Stimulated activated naive B cell treated with anti-CD40 and anti-IgM and Interleukin-4, amounts not matched to agents 10 μg/mL and 1 μg/mL and 100 μg/mL, for 72 hours (primary cell): Measurements from ENCODE around the gene KCNQ4.

Source experiments
- ATAC-seq, 2 donors: fragments of 150-1000 bp; cut with Tn5 transposase; replicated peaks; 2 replicates each; pipeline ENCODE4 v1.10.0; 2021; ENCODE audit warnings: moderate library complexity in 1 of 2
- DNase-seq: peaks from one replicate; pipeline ENCODE4 v3.0.0; 2021
- H3K27ac Mint-ChIP-seq: one replicate; pipeline ENCODE4 v1.8.0; 2022; ENCODE audit warnings: mild to moderate bottlenecking, mixed read lengths
- H3K27me3 Mint-ChIP-seq, 2 donors: one replicate each; pipeline ENCODE4 v1.8.0; 2022; ENCODE audit warnings: mixed read lengths in 2 of 2
- H3K36me3 Mint-ChIP-seq, 2 donors: one replicate each; pipeline ENCODE4 v1.8.0; 2022; ENCODE audit warnings: mixed read lengths in 2 of 2, mild to moderate bottlenecking in 1 of 2
- H3K4me1 Mint-ChIP-seq, 2 donors: one replicate each; pipeline ENCODE4 v1.8.0; 2022; ENCODE audit warnings: mixed read lengths in 2 of 2, mild to moderate bottlenecking in 1 of 2
- H3K4me3 Mint-ChIP-seq, 2 donors: one replicate each; pipeline ENCODE4 v1.8.0; 2022; ENCODE audit warnings: mild to moderate bottlenecking in 2 of 2, mixed read lengths in 2 of 2, moderate library complexity in 1 of 2
- H3K9me3 Mint-ChIP-seq, 2 donors: one replicate each; pipeline ENCODE4 v1.8.0; 2022; ENCODE audit warnings: mixed read lengths in 2 of 2, mild to moderate bottlenecking in 1 of 2

The KCNQ4 gene

DNA sequence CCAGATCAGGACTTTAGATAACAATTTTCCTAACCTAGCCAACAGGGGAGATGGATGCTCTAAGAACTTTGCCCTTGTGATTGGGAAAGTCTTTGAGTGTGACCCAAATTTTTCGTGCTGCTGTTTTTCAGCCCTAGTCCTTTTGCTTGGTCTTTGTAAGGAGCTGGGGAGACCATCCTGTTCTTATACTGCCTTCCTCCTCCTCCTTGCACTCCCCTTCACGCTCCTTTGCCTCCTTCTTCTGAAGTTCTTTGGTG, 5.7 kb downstream of the KCNQ4 start:
- ATAC-seq = no peak

DNA sequence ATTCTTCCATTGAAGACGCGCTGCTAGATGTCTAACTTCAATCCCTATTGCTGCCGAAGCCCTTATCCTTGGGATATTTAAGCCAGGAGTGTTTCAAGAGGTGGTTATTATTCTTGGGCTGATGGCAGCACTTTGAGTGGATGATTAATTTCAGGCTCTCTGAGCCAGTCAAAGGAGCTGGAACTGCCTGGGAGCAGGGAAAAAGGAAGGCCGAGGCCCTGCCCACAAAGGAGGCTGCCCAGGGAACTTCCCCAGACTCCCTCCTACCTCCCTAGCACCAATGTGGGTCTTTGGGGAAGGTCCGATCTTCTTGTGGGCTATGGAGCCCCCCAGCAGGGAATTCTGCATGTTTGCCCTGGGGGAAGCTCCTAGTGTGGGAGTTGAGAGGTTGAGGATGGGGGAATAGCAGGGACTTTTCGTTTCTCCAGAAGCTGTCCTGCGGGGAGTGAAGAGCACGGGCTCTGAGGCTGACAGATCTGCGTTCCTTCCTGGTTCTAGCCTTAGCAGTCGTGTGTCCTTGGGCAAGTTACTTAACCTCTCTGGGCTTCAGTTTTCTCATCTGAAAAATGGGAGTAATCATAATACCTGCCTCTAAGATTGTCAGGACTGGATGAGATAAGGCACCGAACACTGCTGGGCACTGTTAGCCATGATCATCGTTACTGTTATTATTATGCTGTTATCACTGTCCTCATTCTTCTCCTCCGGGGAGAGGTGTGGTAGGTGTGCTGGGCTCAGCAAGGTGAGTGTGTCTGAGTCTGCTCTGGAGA, 6.3 kb downstream of the KCNQ4 start:
- H3K4me3 Mint-ChIP-seq = no peak overlapping the region
- DNase-seq (no peak), ATAC-seq (no peak)
- peaks cover 33 to 34% of the 10 kb centered on the region in 2 donors for H3K27me3 Mint-ChIP-seq
- no peaks in the 10 kb centered on the region for H3K9me3 Mint-ChIP-seq
- peaks cover 0 to 2% of the 10 kb centered on the region in 2 donors for H3K4me1 Mint-ChIP-seq
- no peak overlapping the region for H3K27ac Mint-ChIP-seq
- peaks cover 2 to 7% of the 10 kb centered on the region in 2 donors for H3K36me3 Mint-ChIP-seq

More for the DNA sequence above, 5.7 kb downstream of the KCNQ4 start:
- no peak for DNase-seq
- H3K36me3 Mint-ChIP-seq = peaks cover 2 to 7% of the 10 kb centered on the region in 2 donors
- no peaks in the 10 kb centered on the region for H3K9me3 Mint-ChIP-seq
- H3K27me3 Mint-ChIP-seq = peaks cover 38 to 40% of the 10 kb centered on the region in 2 donors
- no peak overlapping the region for H3K4me3 Mint-ChIP-seq
- peaks cover 3 to 7% of the 10 kb centered on the region in 2 donors for H3K4me1 Mint-ChIP-seq
- no peak overlapping the region for H3K27ac Mint-ChIP-seq

DNA sequence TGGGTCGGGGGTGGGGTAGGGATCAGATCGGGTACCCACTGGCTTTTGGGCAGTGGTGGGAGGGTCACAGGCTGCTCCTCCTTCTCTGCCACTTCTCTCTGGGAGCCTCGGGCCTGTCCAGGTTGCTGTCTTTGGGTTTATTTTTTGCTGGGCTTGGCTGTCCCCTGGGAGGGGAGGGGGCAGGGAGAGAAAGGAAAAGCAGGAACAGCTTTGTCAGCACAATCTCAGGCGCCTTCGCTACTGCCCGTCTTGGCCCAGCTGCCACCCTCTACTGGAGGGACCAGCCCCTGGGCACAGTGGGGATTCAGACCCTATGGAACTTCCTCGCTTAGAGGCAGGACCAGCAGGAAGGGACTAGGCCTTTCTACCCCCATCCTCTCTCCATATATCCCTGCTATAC, 8.4 kb downstream of the KCNQ4 start:
- H3K9me3 Mint-ChIP-seq = no peaks in the 10 kb centered on the region
- H3K36me3 Mint-ChIP-seq = no peaks in the 10 kb centered on the region
- H3K4me3 Mint-ChIP-seq = no peak overlapping the region
- peaks cover 10 to 12% of the 10 kb centered on the region in 2 donors for H3K4me1 Mint-ChIP-seq
- peaks cover 13 to 16% of the 10 kb centered on the region in 2 donors for H3K27me3 Mint-ChIP-seq
- no peak for ATAC-seq
- no peak for DNase-seq
- H3K27ac Mint-ChIP-seq = no peak overlapping the region

DNA sequence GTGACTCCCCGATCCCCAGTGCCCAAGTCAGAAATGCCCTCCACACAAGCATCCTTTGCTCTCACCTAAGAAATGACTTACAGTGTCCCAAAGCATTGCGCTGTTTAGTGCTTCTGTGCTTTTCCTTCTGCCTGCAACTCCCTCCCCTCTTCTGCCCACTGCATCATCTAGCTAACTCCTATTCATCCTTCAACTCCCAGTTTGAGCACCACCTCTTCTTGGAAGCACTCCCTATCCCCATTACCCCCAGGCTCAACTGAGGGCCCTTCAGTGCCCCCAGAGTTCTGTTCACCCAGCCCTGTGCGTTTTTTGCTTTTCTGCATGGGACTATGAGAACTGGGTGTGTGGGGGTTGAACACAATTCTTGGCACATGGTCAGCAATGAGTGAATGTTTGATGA, 10.0 kb downstream of the KCNQ4 start:
- H3K27ac Mint-ChIP-seq = no peak overlapping the region
- peaks cover 13 to 18% of the 10 kb centered on the region in 2 donors for H3K4me1 Mint-ChIP-seq
- no peaks in the 10 kb centered on the region for H3K9me3 Mint-ChIP-seq
- H3K27me3 Mint-ChIP-seq = peaks cover 8 to 12% of the 10 kb centered on the region in 2 donors
- H3K4me3 Mint-ChIP-seq = no peak overlapping the region
- ATAC-seq (no peak), DNase-seq (no peak)
- no peaks in the 10 kb centered on the region for H3K36me3 Mint-ChIP-seq

DNA sequence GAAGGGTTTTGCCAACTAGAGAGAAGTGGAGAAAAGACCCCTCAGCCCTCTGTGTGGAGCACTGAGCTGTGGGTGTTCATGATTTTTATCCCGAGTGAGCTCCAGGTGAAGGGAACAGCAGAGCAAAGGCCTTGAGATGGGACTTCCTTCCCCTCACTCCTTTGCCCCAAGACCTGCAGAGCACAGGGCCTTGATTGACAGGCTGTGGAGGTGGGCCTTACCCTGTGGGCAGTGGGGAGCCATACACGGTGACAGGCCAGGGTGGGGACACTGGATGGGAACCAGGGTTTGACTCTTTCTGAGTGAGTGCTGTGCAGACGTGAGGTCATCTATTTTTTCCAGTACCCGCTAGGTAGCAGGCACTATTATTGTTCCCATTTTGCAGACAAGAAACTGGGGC, 10.5 kb downstream of the KCNQ4 start:
- H3K9me3 Mint-ChIP-seq = no peaks in the 10 kb centered on the region
- no peak for DNase-seq
- H3K36me3 Mint-ChIP-seq = no peaks in the 10 kb centered on the region
- peaks cover 13 to 18% of the 10 kb centered on the region in 2 donors for H3K4me1 Mint-ChIP-seq
- peaks cover 8 to 12% of the 10 kb centered on the region in 2 donors for H3K27me3 Mint-ChIP-seq
- no peak overlapping the region for H3K27ac Mint-ChIP-seq
- ATAC-seq = no peak
- no peak overlapping the region for H3K4me3 Mint-ChIP-seq

DNA sequence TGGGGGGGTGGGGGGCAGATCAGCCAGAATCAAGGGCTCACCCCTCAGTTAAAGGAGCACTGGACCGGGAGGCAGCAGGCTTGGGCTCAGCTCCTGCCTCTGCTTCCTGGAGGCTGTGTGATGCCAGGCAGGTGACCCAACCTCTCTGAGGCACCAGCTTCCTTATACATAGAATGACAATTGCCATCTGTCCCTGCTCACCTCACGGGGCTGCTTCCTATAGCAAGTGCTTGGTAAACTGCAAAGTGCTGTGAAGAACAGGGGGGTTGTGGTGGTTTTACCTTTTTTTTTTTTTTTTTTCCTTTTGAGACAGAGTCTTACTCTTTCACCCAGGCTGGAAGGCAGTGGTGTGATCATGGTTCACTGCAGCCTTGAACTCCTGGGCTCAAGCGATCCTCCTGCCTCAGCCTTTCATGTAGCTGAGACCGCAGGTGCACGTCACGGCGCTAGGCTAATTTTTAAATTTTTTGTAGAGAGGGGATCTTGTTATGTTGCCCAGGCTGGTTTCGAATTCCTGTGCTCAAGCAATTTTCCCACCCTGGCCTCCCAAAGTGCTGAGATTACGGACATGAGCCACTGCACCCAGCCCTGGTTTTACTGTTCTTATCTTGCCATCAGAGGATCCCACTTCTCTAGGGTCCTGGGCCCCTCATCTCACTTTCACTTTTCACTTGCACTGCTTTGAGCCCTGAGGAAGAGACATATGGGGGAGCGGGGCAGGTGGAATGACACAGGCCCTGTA, 11.6 kb downstream of the KCNQ4 start:
- Mint-ChIP-seq H3K27ac (no peak overlapping the region), H3K9me3 (no peaks in the 10 kb centered on the region), H3K36me3 (no peaks in the 10 kb centered on the region), H3K4me1 (peaks cover 13 to 18% of the 10 kb centered on the region in 2 donors), H3K27me3 (peaks cover 8 to 12% of the 10 kb centered on the region in 2 donors), H3K4me3 (no peak overlapping the region)
- no peak for DNase-seq
- peak in 1 of 2 donors; percentile 16 for ATAC-seq

DNA sequence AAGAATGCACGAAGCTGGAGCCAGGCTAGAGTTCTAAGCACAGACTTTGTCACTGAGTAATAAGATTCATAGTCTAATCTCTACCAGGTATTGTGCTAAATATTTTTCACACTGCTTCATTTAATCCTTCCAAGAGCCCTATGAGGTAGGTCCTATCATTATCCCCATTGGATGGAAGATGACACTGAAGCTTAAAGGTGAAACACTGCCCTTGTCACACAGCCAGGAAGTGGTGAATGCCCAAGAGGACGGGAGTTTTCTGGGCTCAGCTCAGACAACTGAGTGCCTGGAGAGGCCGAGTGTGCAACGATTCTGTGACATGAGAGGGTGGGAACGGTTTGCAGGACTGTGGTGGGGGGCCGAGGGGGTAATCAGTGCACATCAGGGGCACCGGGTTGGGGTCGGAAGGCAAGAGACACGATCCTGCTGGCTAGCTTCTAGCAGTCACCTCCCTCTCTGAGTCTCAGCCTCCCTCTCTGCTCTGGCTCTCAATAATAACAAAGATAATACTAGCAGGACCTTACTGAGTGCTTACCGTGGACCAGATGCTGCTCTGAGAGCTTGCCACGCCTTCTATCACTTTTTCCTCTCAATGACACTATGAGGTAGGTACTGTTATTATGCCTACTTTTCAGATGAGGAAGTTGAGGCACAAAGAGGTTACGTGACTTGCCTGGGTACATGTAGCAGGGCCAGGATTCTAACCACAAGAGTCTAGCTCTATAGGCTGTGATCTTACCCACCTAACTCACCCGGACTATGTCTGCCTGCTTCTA, 12.4 kb downstream of the KCNQ4 start:
- Mint-ChIP-seq H3K36me3 (no peaks in the 10 kb centered on the region), H3K27me3 (peaks cover 5 to 12% of the 10 kb centered on the region in 2 donors), H3K4me3 (no peak overlapping the region), H3K9me3 (no peaks in the 10 kb centered on the region), H3K27ac (no peak overlapping the region), H3K4me1 (peaks cover 18 to 20% of the 10 kb centered on the region in 2 donors)
- ATAC-seq = peak; percentile 36 to 68
- DNase-seq = no peak

DNA sequence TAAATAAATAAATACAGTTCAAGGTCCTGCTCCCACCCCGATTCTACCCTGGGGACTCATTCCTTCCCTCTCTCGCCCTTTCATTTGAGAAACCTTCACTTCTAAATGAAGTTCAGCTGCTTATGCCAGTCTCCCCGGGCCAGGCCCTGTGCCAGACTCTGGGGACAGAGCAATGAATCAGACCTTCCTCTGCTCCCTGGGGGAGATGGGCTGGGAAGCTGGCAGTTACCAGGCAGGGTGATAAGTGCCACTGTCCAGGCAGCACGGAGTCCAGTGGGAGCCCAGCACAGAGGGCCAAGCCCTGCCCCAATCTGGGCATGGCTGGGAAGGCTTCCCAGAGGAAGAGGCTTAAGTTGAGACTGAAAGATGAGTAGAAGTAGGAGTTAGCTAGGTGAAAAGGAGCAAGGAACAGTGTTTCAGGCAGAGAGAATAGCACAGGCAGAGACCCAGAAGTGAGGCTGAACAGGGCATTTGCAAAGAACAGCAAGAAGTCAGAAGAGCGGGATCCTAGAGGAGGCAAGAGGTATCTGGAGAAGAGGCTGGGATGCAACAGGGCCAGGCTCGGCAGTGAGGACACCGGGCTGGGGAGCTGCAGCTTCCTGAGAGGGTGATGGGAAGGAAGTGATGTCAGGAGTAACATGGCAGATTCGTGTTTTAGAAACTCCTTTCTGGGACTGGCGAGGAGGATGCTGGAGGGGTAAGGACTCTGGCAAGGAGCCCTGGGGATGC, 13.5 kb downstream of the KCNQ4 start:
- DNase-seq = no peak
- peaks cover 28 to 29% of the 10 kb centered on the region in 2 donors for H3K4me1 Mint-ChIP-seq
- no peak overlapping the region for H3K27ac Mint-ChIP-seq
- peaks cover 5 to 6% of the 10 kb centered on the region in 2 donors for H3K27me3 Mint-ChIP-seq
- H3K4me3 Mint-ChIP-seq = no peak overlapping the region
- no peaks in the 10 kb centered on the region for H3K36me3 Mint-ChIP-seq
- no peaks in the 10 kb centered on the region for H3K9me3 Mint-ChIP-seq
- no peak for ATAC-seq

DNA sequence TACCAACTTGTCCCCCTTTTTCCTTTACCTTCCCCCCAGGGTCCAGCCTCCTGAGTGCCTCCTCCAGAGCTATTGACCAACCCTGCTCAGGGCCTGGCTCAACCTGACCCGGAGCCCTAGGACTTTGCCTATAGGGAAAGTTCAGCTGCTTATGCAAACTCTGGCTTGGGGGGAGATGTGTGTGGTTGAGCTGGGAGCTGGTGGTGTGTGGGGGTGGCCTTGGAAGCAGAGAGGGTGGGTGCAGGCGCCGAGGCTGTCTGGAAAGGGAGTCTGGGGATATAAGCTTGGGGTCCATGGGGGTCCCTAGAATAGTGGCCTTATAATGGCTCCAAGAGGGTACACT, 14.1 kb downstream of the KCNQ4 start:
- no peak for ATAC-seq
- DNase-seq = no peak
- Mint-ChIP-seq H3K36me3 (no peaks in the 10 kb centered on the region), H3K4me3 (no peak overlapping the region), H3K27ac (no peak overlapping the region), H3K4me1 (peaks cover 29 to 33% of the 10 kb centered on the region in 2 donors), H3K27me3 (peaks cover 5 to 6% of the 10 kb centered on the region in 2 donors), H3K9me3 (no peaks in the 10 kb centered on the region)

DNA sequence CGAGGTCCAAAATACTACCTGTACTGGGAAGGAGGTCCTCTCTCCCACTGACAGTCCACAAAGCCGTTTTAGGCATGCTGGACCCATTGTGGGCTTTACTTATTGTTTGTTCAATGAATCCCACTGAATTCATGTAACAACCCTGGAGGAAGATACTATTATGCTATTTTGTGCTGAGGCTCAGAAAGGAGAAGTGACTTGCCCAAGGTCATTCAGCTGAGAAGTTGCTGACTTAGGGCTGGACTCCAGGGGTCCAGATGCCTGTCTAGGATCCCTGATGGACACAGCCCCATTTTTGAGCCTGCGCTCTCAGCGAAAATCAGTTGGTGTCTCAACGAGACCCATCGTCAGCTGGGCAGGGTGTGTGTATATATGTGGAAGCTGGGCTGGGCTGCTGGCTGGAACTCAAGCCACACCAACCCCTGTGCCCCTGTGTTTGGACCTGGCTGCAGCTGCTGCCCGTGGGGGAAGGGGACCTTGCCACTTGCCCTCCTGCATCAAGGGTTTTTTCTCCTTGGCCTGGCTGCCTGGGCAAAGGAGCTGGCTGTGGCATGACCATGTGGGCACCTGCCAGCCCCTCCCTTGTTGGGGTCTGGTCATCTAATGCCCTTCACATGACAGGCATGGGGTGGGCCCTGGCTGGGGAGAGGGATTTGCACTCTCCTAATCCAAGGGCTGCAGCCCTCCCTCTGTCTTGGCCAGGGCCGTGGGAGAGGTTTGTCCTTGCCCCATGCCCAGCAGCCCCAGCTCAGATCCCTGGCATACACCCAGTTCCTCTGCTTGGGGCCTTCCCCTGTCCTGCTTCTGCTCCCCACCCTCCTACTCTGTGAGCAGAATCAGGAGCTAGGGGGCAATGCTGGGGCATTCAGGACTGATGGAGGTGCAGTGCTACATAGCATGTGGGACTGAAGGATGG, 15.0 kb downstream of the KCNQ4 start:
- Mint-ChIP-seq H3K36me3 (no peaks in the 10 kb centered on the region), H3K27me3 (peaks cover under 1 to 6% of the 10 kb centered on the region in 2 donors), H3K9me3 (no peaks in the 10 kb centered on the region), H3K4me1 (peaks cover 30 to 43% of the 10 kb centered on the region in 2 donors), H3K4me3 (no peak overlapping the region), H3K27ac (no peak overlapping the region)
- DNase-seq (no peak), ATAC-seq (no peak)

DNA sequence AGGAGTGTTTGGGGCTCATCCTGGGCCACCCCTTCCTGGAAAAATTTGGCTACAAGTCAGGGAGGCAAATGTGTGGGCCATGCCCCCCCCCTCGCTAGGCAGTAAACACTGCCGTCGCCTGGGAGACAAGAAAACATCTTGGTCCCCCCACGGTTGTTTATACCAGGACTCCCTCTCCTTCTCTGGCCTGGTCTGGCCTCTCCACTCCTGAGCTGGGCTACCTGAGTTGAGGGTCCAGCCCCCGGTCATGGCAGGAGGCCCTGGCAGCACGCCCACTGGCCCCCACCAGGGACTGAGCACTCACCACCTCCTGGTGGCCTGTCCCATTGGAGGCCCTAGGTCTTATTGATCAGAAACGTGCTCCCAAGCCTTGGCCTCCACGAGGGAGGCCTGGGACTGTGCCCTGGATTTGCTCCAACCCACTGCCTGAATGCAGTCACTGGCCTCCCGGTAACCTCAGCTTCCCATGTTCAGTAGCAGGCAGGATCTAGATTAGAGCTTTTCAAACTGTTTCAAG, 15.8 kb downstream of the KCNQ4 start:
- Mint-ChIP-seq H3K27me3 (peaks cover 0 to 6% of the 10 kb centered on the region in 2 donors), H3K9me3 (no peaks in the 10 kb centered on the region), H3K4me1 (peaks cover 30 to 51% of the 10 kb centered on the region in 2 donors), H3K27ac (no peak overlapping the region), H3K4me3 (no peak overlapping the region), H3K36me3 (no peaks in the 10 kb centered on the region)
- DNase-seq (no peak), ATAC-seq (no peak)

DNA sequence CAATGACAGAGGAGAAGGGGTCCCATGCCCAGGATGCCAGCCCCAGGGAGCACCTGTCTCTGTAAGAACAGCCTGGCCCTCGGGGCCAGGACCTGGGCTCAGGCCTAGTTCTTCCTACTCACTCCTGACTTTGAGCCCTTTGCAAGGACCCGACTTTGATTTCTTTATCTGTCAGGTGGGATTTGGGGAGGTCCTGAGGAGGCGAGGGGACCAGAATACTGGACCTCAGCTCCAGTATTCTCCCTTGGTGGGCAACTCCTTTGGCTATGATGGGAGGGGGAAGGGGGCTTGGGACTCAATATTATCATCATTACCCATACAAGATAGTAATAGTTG, 18.1 kb downstream of the KCNQ4 start:
- no peak overlapping the region for H3K27ac Mint-ChIP-seq

DNA sequence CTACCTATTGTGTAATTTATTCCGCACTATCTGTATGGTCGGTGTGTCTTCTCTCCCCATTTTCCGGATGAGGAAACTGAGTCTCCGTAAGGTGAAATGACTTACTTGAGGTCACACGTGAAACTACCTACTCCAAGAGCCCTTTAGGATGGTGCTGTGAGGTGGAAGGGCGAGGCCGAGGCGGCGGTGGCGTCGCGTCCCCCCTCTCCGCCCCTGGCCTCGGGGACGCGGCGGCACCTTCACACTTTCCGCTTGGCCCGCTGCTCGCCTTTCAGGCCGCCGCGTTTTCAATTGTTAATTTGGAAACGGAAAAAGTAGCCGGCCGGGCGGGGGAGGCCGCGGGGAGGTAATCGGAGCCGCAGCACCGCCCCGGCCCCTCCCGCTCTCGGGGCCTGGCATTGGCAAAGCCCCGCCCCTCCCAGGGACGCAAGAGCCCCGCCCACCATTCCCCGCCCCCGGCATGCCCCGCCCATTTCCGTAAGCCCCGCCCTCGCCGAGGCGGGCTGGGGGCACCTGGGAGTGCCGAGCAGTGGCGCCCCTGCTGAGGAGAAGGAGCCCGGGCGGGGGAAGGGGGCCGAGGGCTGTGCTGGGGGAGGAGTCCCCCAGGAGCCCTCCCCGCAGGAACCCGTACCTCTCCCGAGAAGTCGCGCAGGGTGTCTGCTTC, 18.6 kb downstream of the KCNQ4 start:
- peak; percentile 86 to 91 for ATAC-seq
- H3K4me3 Mint-ChIP-seq = peak overlapping the region; percentile 74 to 76
- H3K36me3 Mint-ChIP-seq = no peaks in the 10 kb centered on the region
- peak overlapping the region; percentile 62 for H3K27ac Mint-ChIP-seq
- H3K9me3 Mint-ChIP-seq = no peaks in the 10 kb centered on the region
- peaks cover 0 to 2% of the 10 kb centered on the region in 2 donors for H3K27me3 Mint-ChIP-seq
- peaks cover 18 to 37% of the 10 kb centered on the region in 2 donors for H3K4me1 Mint-ChIP-seq
- peak; percentile 75 for DNase-seq

More for the DNA sequence above, 18.1 kb downstream of the KCNQ4 start:
- Mint-ChIP-seq H3K4me1 (peaks cover 22 to 41% of the 10 kb centered on the region in 2 donors), H3K36me3 (no peaks in the 10 kb centered on the region), H3K4me3 (no peak overlapping the region), H3K9me3 (no peaks in the 10 kb centered on the region), H3K27me3 (peaks cover 0 to 6% of the 10 kb centered on the region in 2 donors)
- ATAC-seq = no peak
- DNase-seq = no peak
